Stromal cell of bone marrow (primary cell): ENCODE data around the gene FNIP2.
A peak's percentile ranks its signal among the peaks of the same experiment; 100 is the strongest.
"Not testable (repeated sequence)": the region's sequence is repeated elsewhere in the genome, so short reads cannot be mapped to it uniquely, and the experiment has no call there.

Source experiments
- DNase-seq: peaks from one replicate; pipeline ENCODE4 v3.0.0-alpha.2; 2012; ENCODE audit warnings: low read depth

Gene FNIP2

DNA sequence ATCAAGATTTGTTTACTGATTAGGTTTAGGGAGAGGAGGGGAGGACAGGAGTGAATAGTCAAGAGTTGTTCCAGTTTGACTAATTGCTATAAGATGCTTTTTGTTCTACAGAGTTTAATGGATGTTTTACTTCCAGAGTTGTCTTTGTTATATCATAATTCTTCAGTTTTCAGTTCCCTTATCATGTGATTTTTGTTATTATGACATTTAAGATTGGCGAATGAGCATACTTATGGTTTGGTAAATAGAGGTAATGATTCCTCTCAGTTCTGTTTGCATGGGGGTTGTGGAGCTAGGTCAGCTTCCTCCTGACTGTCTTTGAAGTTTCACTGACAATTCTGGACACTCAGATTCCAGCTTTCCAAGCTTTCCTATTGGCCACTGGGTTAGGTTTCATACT, 24.6 kb downstream of the FNIP2 start:
- DNase-seq = not testable (repeated sequence)

DNA sequence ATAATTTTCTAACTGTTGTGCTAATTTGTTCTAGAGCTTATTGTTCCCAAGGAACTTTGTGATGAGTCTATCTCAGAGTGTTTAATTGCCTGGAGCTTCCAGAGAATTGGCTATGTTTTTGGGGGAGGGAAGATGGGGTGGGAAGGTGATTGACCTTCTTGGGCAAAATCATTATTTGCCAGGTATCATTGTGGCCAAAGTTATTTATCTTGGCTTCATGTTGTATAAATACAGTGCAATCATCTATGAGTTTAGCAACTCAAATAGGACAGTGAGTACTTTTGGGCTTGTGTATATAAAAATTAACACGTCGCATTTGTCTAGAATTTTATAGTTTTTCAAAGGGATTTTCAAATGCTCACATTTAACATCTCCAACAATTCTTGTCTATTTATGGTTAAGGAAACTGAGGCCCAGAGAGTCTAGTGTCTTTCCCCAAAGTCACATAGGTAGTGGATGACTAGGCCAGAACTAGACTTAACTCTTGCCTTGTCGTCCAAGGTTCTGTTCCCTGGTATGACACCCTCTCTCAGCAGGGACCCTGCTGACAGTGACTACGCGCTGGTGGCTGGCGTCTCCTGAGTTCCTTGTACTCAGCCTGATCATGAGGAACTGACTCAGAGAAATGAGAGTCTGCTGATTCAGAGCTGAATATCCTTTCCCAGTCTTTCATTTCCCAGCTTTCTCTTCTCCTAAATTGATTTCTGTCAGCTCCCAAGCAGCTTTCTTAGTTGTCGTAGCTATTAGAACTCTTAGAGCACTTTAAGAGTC, 27.7 kb downstream of the FNIP2 start:
- DNase-seq = peak; percentile 72

DNA sequence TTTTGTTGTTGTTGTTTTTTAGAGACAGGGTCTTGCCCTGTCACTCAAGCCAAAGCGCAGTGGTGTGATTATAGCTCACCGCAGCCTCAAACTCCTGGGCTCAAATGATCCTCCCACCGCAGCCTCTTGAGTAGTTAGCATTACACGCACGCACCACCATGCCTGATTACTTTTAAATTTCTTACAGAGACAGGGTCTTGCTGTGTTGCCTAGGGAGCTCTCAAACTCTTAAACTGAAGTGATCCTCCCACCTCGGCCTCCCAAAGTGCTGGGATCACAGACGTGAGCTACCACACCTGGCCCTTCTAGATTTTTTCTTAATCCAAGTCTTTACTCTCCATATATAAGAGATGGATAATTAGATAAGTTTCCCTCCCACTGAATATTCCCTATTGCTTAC, 29.2 kb downstream of the FNIP2 start:
- no peak for DNase-seq

DNA sequence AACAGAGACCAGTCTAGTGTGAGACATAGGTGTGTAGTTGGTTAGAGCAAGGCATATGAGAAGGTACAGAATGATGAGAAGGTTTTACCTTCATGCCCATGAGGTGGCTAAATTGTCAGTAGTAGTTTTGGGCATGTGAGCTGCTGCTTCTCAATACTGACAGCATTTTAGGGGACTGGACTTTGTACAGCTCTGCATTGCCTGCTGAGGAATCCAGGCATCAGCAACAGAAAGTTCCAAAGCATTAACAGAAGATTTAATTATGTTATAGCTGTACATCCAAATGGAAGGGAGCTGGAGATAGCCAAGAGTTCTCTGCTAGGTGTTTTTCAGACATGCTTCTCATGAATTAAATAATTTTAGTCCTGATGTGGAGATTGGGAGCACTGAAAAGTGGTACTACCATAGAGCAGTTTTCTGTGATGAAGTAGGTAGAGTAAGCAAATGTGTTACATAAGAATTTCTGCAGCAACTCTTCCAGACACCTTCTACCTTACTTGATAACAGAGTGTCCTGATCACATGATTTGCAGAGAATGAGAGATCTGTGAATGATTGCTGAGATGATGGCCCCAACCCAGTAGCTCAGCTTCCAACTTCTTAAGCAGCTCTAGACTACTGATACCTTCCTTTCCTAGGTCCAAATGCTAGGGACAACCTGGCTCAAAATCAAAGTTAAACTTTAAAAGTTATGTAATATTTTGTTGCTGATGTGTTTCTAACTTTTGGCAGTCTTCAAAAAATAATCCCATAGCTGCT, 30.4 kb downstream of the FNIP2 start:
- no peak for DNase-seq

DNA sequence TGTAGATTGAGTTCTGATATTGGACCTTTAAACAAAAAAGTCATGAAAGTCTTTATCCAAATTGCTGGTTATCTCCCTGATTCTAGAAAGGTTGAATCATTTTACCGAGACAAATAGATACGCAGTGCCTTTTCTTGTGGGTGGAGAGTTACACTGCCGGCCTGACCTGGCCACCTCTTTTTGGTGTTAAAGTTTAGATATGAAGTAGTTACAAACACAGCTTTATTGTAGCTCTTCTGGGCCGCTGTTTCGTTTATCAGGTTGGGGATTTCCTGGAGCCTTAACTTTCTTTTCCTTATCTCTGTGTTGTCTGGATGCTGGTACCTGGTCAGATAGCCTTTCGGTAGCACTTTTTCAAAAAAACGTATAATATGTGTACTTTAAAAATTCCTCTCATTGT, 31.0 kb downstream of the FNIP2 start:
- DNase-seq = no peak

DNA sequence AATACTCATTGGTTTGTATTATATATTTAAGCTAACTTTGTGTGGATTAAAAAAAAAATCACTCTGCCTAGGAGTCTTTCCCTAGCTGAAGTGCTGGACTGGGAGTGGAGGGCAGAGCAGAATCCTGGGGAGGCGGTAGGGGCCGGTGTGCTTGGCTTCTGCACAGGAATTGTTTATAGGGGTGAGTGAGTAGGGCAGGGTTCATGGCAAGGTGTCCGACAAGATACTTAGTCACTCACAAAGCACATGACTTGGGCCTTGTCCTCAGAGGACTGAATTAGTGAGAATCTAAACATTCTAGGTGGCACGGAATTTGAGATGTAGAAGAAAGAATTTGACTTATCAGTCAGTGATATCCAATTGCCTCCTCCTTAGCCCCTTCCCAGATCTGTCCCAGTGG, 32.2 kb downstream of the FNIP2 start:
- DNase-seq = no peak

DNA sequence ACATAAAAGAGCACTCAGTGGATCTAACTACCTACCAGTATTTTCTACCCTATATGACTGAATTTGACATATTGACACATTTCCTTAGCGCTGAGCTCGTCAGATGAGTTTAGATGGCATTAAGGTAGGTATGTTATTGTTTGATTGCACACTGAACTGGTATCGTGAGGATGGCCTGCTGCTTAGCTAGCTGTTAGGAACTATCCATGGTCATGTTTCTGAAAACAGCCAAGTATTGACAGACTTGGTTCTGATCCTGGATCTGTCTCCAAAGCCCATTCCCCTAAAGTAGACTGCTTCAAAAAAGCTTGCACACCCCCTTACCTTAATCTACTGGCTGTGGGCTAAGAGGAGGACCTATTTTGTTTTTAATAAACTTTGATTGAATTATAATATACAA, 32.9 kb downstream of the FNIP2 start:
- no peak for DNase-seq

DNA sequence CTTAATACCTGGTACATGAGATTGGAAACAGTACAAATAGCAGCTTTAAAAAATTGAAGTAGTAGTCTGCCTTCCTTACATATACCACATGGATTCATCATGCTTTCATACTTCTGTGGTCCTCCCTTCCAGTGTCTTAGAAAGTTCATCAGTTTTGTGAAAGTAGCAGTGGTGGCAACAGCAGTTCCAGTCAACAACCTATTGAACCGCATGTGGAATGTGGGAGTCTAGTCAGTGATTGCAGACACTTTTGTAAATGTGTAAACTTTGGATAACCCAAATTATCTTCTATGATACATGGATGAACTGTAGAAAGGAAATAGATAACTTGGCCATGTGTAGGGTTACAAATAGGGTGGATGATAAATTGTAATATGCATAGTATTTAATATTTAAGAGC, 34.1 kb downstream of the FNIP2 start:
- no peak for DNase-seq

DNA sequence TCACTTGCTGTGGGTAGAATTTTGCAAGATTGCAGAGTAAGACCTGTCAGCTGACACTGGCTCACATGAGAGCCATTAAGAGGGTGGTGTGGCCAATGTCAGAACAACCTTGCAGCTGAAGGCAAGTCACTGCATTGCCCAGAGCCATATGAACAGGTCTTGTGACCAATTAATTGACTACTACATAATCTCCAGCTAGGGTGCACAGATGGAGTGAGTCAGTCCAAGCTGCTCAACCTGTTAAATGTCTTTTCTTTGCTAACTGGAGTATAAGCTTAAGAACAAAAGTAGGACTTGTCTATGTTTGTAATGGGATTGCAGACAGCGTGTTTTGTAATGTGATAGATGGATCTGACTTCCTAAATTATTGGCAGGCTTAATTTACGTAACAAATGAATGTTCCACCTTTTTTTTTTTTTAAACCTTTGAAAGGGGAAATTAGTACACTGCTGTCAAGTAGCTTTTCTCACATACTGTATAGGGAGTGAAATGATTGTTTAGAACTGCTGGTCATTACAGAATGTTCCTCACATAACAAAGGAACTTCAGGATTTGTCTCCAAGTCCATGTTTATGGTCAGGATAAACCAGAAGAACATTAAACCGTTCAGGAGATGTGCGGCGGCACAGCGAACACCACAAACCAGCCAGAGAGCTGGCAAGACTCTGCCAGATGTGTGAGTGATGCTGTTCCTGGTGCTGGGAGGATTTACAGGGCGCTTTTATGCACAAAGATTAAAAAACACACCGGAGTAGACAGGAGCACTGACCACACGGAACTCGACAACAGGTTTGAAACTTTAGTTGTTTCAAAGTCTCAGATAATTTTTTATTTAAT, 37.0 kb downstream of the FNIP2 start:
- no peak for DNase-seq

DNA sequence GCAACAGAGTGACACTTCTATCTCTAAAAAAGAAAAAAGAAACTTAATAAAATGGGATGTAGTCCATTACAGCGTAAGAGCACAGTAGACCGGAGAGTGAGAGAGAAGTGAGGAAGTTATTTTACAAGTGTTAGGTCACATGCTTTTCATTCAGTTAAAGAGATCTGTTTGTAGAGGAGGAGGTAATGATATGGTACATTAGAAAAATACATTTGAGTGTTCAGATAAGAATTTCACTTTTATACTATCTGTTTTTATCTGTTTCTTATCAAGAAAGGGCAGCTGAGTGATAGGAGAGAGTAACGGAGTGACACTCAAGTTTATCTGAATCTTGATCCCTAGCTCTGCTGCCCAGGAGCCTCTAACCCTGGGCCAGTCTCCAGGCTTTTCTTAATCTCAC, 38.9 kb downstream of the FNIP2 start:
- no peak for DNase-seq

DNA sequence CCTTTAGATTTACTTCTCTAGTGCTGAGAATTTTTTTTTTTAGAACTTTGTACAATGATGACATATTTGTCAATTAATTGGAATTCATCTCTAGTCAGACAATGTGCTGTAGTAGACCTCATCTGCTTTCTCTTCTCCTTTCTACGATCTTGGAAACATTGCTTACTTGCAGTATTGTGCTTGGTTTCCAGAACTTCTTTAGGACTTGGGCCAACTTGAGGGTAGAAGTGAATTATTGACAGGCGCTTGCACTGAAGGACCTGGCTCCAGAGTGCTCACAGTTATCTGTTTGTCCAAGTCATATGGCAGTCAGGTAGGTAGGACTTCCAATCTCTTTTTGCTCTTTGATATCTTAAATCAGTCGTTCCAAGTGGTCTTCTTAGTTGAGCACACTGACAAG, 39.6 kb downstream of the FNIP2 start:
- DNase-seq = no peak

DNA sequence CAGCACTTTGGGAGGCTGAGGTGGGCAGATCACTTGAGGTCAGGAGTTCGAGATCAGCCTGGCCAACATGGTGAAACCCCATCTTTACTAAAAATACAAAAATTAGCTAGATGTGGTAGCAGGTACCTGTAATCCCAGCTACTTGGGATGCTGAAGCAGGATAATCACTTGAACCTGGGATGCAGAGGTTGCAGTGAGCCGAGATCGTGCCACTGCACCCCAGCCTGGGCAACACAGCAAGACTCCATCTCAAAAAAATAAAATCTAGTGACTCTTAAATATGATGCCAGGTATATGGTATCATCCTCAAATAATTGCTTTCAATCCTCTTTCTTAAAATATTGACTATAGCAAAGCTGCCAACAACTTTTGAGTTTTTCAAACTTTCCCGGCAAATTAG, 40.4 kb downstream of the FNIP2 start:
- DNase-seq = not testable (repeated sequence)

DNA sequence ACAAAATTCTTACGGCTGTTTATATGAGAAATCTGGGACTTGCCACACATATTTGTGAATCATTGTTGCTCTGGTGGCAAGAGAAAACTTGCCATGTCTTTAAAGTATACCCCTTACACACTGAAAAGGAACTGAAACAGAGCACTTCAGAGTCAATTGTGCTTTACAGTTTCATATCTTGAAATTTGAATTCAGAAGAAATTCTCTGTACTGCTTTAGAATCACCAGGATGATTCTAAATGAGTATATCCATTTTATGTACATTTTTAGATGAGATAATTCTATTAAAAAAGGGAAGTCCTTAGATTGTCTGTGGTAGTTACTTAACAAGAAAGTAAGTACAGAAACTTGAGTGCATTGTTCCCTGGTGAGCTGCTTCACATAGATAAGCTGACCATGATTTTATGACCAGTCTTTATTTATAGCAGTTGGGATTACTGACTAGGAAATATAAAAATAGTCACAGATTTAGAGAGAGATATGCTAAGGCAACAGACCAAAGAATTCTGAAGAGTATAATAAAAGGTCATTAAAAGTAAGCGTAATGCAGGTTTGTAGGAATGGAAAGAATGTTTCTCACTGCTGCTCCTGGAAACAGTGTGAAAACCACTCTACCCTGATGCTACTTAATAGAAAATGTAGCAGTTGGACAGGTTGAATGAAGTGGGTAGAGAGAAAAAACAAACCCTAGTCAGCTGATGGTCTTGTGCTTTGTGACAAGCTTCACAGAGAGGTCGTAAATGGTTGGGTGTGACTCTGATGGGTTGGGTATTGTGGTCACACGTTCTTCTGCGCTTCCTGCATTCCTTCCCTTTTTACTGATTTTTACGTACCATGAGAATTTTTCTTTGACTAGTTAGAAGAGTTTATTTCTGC, 41.0 kb downstream of the FNIP2 start:
- DNase-seq = peak; percentile 81

DNA sequence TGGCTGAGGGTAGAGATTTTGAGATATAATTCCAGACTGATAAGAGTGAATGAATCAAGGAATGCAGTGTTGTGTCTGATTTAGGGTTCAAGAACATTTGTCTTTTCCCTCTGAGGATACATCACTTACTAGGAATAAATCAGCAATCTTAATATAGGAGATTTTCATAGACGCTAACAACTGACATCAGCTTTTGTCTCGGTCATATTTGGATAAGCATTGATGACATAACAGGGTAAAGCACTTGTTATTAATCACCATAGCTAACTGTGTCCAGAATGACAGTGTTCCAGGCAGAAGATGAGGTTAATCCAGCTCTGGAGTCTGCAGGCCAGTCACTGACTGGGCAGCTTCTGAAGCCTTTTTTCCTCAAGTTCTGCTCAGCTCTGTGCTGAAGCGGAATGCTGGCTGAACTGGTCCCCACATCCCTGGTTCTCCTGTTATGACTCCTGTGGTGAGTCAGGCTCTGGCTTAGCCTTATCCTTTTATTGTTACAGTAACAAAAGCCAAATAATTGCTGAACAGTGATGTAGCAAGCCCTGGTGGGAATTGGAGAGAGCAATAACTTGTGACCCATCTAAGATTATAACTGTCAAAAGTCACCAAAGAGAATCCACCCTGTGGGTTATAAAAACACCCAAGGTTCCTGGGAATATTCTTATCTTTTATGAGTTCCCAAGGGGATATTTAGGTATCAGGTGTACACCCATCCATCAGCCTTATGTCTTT, 41.8 kb downstream of the FNIP2 start:
- peak; percentile 99 for DNase-seq

DNA sequence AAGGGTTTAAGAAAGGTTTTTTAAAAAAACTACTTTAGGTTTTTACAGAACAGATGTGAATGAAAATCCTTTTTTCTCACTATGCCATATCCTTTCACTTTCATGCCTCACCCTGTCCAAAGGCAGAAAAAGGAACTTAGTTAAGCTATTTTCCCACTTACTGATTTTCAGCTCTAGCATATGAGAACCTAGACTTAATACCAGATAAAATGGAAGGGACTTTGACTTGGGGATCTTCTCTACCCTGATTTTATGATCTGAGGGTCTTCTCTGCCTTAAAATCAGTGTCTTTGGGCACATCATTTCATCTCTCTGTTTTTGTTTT, 42.4 kb downstream of the FNIP2 start:
- no peak for DNase-seq

DNA sequence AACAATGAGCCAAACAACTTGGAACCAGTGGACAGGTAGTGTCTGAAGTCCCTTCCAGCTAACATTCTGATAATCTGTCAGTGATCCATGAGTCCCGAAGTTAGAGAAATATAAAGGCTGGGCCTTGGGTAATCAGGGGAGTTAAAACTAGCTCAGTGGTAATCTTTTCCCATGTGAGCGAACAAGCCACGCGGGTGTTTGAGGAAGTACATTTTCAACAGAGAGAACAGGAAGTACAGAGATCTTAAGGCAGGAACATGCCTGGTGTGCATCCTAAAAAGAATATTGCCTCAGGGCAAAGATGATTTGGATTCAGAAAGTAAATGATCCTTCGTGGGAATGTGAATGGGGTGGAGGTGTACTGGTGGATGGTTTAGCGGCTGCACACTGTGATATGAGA, 42.9 kb downstream of the FNIP2 start:
- no peak for DNase-seq

DNA sequence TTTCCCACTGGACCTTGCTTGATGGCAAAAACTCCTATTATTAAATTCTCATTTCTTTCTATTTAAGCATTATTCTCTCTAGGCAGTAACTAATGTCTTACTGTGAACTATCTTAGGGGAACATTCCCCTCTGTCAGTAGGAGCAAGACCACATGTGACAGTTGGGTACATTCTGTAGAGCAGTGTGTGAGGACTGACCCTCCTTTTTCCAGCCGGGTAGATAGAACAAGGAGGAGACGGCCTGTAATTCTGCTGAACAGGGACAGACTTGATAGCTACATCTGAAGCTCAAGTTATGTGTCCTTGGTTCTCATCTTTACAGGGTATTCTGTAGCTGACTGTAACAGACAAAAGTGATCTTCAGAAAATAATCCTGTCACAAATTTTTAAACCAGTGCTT, 43.3 kb downstream of the FNIP2 start:
- no peak for DNase-seq

DNA sequence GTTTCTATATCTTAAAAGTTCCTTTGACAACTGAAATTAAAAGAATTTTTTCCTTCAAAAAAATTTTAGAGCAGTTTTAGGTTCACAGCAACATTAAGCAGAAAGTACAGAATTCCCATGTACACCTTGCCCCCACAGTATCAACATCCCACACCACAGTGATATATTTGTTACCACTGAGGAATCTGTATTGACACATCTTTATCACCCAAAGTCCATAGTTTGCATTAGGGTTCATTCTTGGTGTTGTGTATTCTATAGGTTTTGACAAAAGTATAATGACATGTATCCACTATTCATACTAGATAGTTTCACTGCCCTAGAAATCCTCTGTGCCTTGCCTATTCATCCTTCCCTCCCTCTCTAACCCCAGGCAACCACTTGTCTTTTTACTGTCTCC, 43.7 kb downstream of the FNIP2 start:
- no peak for DNase-seq

DNA sequence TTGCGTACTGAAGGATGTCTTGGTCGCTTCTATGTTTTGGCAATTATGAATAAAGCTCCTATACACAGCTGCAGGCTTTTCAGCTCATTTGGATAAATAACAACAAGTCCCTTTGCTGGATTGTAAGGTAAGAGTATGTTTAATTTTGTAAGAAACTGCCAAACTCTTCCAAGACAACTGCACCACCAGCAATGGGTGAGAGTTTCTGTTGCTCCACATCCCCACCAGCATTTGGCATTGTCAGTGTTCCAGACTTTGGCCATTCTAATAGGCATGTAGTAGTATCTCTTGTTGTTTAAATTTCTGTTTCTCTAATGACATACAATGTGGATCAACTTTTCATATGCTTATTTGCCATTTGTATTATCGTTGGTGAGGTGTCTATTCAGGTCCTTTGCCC, 44.3 kb downstream of the FNIP2 start:
- no peak for DNase-seq

DNA sequence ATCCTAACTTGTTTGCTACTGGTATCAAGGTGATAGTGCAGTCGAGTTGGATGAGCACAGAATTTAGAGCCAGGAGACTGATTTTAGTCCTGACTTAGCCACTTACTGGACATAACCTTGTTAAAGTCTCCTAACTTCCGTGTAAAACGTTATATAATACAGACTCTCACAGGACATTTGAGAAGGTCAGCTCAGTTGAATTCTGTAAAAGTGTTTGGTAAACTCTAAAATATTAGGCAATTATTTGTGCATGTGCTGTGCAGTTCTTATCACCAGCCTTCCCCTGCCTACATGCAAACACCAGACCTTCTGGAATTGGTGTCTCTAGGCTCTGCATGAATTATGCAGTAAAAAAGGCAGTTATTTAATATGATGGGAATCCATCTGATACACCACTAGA, 45.4 kb downstream of the FNIP2 start:
- no peak for DNase-seq

DNA sequence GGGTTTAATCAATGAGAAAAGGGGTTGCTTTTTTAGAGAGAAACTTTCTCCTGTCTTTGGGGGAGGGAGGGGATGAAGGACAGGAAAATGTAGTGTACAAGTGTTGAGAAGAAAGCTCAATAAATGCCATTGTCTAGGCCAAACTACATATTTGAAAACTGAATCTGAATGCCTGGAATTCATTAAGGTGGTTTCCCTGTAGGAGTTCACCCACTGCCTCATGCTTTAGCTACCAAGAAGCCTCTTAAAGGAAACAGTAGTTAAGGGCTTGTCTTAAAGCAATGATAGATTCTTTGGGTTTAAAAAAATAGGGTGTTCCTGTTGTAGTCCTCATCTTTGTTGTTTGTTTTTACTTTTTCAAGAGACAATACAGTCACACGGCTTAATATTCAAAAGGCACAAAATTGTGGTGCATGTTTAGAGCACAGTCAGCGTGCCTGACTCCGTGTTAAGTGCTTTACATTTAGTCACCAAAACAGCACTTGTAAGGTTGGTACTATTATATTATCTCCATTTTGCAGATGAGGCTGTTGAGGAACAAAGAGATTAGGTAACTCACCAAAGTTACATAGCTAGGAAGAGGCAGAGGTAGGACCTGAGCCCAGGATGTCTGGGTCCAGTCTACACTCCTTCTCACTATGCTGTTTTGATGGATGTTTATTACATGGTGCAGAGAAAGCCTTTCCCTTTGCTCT, 46.0 kb downstream of the FNIP2 start:
- DNase-seq = no peak
